Hematopoietic multipotent progenitor cell (in vitro differentiated cells): ENCODE results near the gene LY6G5B. TPM values are rescaled to one million over a fixed set of nuclear protein-coding genes. Genes with fewer than 3 reads are reported as not detected.

Experiments used
- DNase-seq, 3 donors: peaks; one replicate each; pipeline ENCODE4 v3.0.0-alpha.2; 2011 to 2015; ENCODE audit warnings: low read depth in 2 of 3, low spot score in 2 of 3
- total RNA-seq: library from RNA; depleted of rRNA; stranded (reverse); fragments of >200 nt; gene quantifications from one replicate; pipeline ENCODE4 v1.2.3, GENCODE V29; 2012

Gene LY6G5B
- total RNA-seq, 1 donor, result 7.8 TPM

GRCh38 chr6:31640612-31641011, 29.2 kb upstream of the LY6G5B start:
- no peak for DNase-seq

- DNase-seq, result no peak
These were observed 28.4 kb upstream of the LY6G5B start for GRCh38 chr6:31641370-31641769.

- no peak for DNase-seq
These were observed 26.8 kb upstream of the LY6G5B start for GRCh38 chr6:31642798-31643570.

- no peak for DNase-seq
These were observed 25.8 kb upstream of the LY6G5B start for GRCh38 chr6:31643818-31644454.

GRCh38 chr6:31645325-31645724, 24.5 kb upstream of the LY6G5B start:
- DNase-seq, result no peak

- DNase-seq, result no peak
These were observed 18.1 kb upstream of the LY6G5B start for GRCh38 chr6:31651602-31652191.

GRCh38 chr6:31652925-31653724, 16.7 kb upstream of the LY6G5B start:
- DNase-seq, result peak in 1 of 3 donors; percentile 98

- DNase-seq, result no peak
These were observed 15.0 kb upstream of the LY6G5B start for GRCh38 chr6:31654574-31655348.

GRCh38 chr6:31655349-31656237, 14.2 kb upstream of the LY6G5B start, which contains the start of gene APOM:
APOM (plus strand) TSS chr6:31655894; CDS start chr6:31655967, 73 bp downstream.
- no peak for DNase-seq

GRCh38 chr6:31657406-31658157, 12.2 kb upstream of the LY6G5B start:
- DNase-seq, result no peak

GRCh38 chr6:31658158-31658688, 11.6 kb upstream of the LY6G5B start:
- no peak for DNase-seq

GRCh38 chr6:31658983-31659648, 10.7 kb upstream of the LY6G5B start:
- no peak for DNase-seq

- DNase-seq, result peak in 2 of 3 donors; percentile 33 to 53
These were observed 10.0 kb upstream of the LY6G5B start for GRCh38 chr6:31659649-31660380.

GRCh38 chr6:31660381-31661261, 9.2 kb upstream of the LY6G5B start, which contains the start of gene C6orf47:
C6orf47 (minus strand) TSS chr6:31660778; CDS start chr6:31659947, 831 bp downstream.
- peak in 2 of 3 donors; percentile 74 to 75 for DNase-seq

GRCh38 chr6:31661262-31662123, 8.3 kb upstream of the LY6G5B start:
- DNase-seq, result no peak
